GM21526 (cell line): ENCODE results near the gene AP1M2.
"Not testable (repeated sequence)": the region's sequence is repeated elsewhere in the genome, so short reads cannot be mapped to it uniquely, and the experiment has no call there.

Source experiments
- ATAC-seq: cut with Tn5 transposase; IDR thresholded peaks from one replicate; pipeline ENCODE4 v1.9.1; 2021; ENCODE audit warnings: moderate library complexity; ENCODE audit not compliant: unreplicated experiment, low FRiP score

Gene AP1M2

GRCh38 chr19:10566408-10566657, 20.8 kb downstream of the AP1M2 start:
- ATAC-seq: no peak

- peak; percentile 36 for ATAC-seq
These were observed 21.3 kb downstream of the AP1M2 start, which contains the start of gene KRI1 for GRCh38 chr19:10565567-10566407. Gene KRI1 (minus strand): TSS chr19:10566010. CDS start chr19:10565999, 11 bp downstream.

GRCh38 chr19:10565028-10565566, 22.0 kb downstream of the AP1M2 start:
- ATAC-seq: no peak

GRCh38 chr19:10562609-10563008, 24.5 kb downstream of the AP1M2 start:
- ATAC-seq: no peak

- ATAC-seq: no peak
These were observed 27.0 kb downstream of the AP1M2 start for GRCh38 chr19:10560154-10560553.

- no peak for ATAC-seq
These were observed 29.4 kb downstream of the AP1M2 start for GRCh38 chr19:10557603-10558197.

- no peak for ATAC-seq
These were observed 31.5 kb downstream of the AP1M2 start for GRCh38 chr19:10555610-10555973.

GRCh38 chr19:10554760-10555609, 32.1 kb downstream of the AP1M2 start:
- ATAC-seq: no peak

- no peak for ATAC-seq
These were observed 33.1 kb downstream of the AP1M2 start for GRCh38 chr19:10553943-10554381.

- ATAC-seq: no peak
These were observed 33.9 kb downstream of the AP1M2 start for GRCh38 chr19:10553087-10553667.

- no peak for ATAC-seq
These were observed 34.5 kb downstream of the AP1M2 start for GRCh38 chr19:10552510-10553053.

- ATAC-seq: no peak
These were observed 35.3 kb downstream of the AP1M2 start for GRCh38 chr19:10551698-10552301.

- not testable (repeated sequence) for ATAC-seq
These were observed 36.1 kb downstream of the AP1M2 start for GRCh38 chr19:10551006-10551405.

- ATAC-seq: no peak
These were observed 36.8 kb downstream of the AP1M2 start for GRCh38 chr19:10550336-10550735.

- no peak for ATAC-seq
These were observed 37.4 kb downstream of the AP1M2 start for GRCh38 chr19:10549733-10550132.

- no peak for ATAC-seq
These were observed 38.3 kb downstream of the AP1M2 start for GRCh38 chr19:10548746-10549276.

GRCh38 chr19:10546817-10547216, 40.3 kb downstream of the AP1M2 start:
- no peak for ATAC-seq

- ATAC-seq: no peak
These were observed 42.3 kb downstream of the AP1M2 start for GRCh38 chr19:10544753-10545251.

- no peak for ATAC-seq
These were observed 42.8 kb downstream of the AP1M2 start for GRCh38 chr19:10544242-10544752.
